Loucy (cell line): ENCODE results near the gene ALG12.

Experiments
- CTCF ChIP-seq: fragments of 200-600 bp; sonication (generic); conservative IDR thresholded peaks from 2 replicates; pipeline ENCODE4 v1.5.1; 2014; ENCODE audit warnings: mild to moderate bottlenecking, antibody characterized with exemption, low read length
- EZH2phosphoT487 ChIP-seq: fragments of 200-600 bp; IDR thresholded peaks from 2 replicates; pipeline ENCODE4 v1.6.1; 2018; ENCODE audit warnings: antibody characterized with exemption, mild to moderate bottlenecking, moderate library complexity, borderline replicate concordance

- TF ChIP-seq CTCF (no peak), EZH2phosphoT487 (no peak)
Observed at GRCh38 chr22:49926916-49927315, 8.7 kb upstream of the ALG12 start.
